HepG2 (cell line): Measurements from ENCODE around the gene GOT1. TPM values are rescaled to one million over a fixed set of nuclear protein-coding genes. Genes with fewer than 3 reads are reported as not detected.

ENCODE experiments used
- ARHGAP35 ChIP-seq: sonication (generic); formaldehyde crosslinking; IDR thresholded peaks from 2 replicates; pipeline ENCODE4 v1.9.0; 2022; ENCODE audit warnings: mild to moderate bottlenecking, inconsistent platforms, moderate library complexity, missing genetic modification reagents, borderline replicate concordance
- HES4 ChIP-seq: sonication (generic); formaldehyde crosslinking; IDR thresholded peaks from 2 replicates; pipeline ENCODE4 v1.9.0; 2021; ENCODE audit warnings: mild to moderate bottlenecking, missing genetic modification reagents, borderline replicate concordance
- HOXA5 ChIP-seq: sonication (generic); formaldehyde crosslinking; IDR thresholded peaks from 2 replicates; pipeline ENCODE4 v1.4.0; 2020; ENCODE audit warnings: missing genetic modification reagents
- IRF2 ChIP-seq: IDR thresholded peaks from 2 replicates; pipeline ENCODE4 v1.6.1; 2018; ENCODE audit warnings: missing genetic modification reagents, missing compliant biosample characterization
- ISX ChIP-seq: sonication (generic); formaldehyde crosslinking; conservative IDR thresholded peaks from 2 replicates; pipeline ENCODE4 v1.5.0; 2020; ENCODE audit warnings: missing genetic modification reagents
- NCOA5 ChIP-seq: sonication (generic); formaldehyde crosslinking; IDR thresholded peaks from 2 replicates; pipeline ENCODE4 v1.4.0; 2020; ENCODE audit warnings: missing genetic modification reagents
- NFKB2 ChIP-seq: sonication (generic); formaldehyde crosslinking; IDR thresholded peaks from 2 replicates; pipeline ENCODE4 v1.4.0; 2020; ENCODE audit warnings: missing genetic modification reagents, borderline replicate concordance
- PTBP1 ChIP-seq: fragments of 200-400 bp; formaldehyde crosslinking; IDR thresholded peaks from 2 replicates; pipeline ENCODE4 v1.6.1; 2018; ENCODE audit warnings: low read length, low read depth; ENCODE audit not compliant: poor library complexity, severe bottlenecking
- ZBTB7B ChIP-seq: sonication (generic); formaldehyde crosslinking; IDR thresholded peaks from 2 replicates; pipeline ENCODE4 v1.4.0; 2020; ENCODE audit warnings: missing genetic modification reagents
- ZNF235 ChIP-seq: sonication (generic); formaldehyde crosslinking; IDR thresholded peaks from 2 replicates; pipeline ENCODE4 v1.8.1; 2023; ENCODE audit warnings: mild to moderate bottlenecking, missing genetic modification reagents, borderline replicate concordance
- ZNF263 ChIP-seq: sonication (generic); formaldehyde crosslinking; IDR thresholded peaks from 2 replicates; pipeline ENCODE4 v1.4.0; 2020; ENCODE audit warnings: missing genetic modification reagents
- ZNF768 ChIP-seq: sonication (generic); formaldehyde crosslinking; IDR thresholded peaks from 2 replicates; pipeline ENCODE4 v1.4.0; 2020; ENCODE audit warnings: missing genetic modification reagents
- polyA plus RNA-seq, 8 experiments: library from polyadenylated mRNA; depleted of rRNA in 3 of 8; stranded (reverse) in 7 of 8; unstranded in 1 of 8; fragments of >200 nt; fragmentation: Illumina TruSeq in 4 of 8; extraction: Trizol in 4 of 8; gene quantifications; 2 replicates each; pipeline versions ENCODE4 v1.2.1 to v1.2.3, GENCODE V29; 2011 to 2016; ENCODE audit warnings: low read depth in 4 of 8, missing spikeins in 1 of 8, mixed read lengths in 1 of 8; ENCODE audit not compliant: insufficient read depth in 1 of 8
- total RNA-seq, 5 experiments: library from RNA; depleted of rRNA; stranded (reverse); fragments of >200 nt; fragmentation: Illumina TruSeq; extraction: Trizol; gene quantifications; 2 replicates each; pipeline ENCODE4 v1.2.3, GENCODE V29; 2016; ENCODE audit warnings: low read depth in 1 of 5
- TF ChIP-seq, protein P1 (sequence below): sonication (generic); formaldehyde crosslinking; IDR thresholded peaks from 2 replicates; pipeline ENCODE4 v1.4.0; 2020; ENCODE audit warnings: low read depth, mild to moderate bottlenecking, missing genetic modification reagents
- TF ChIP-seq, protein P2 (sequence below): sonication (generic); formaldehyde crosslinking; IDR thresholded peaks from 2 replicates; pipeline ENCODE4 v1.4.0; 2020; ENCODE audit warnings: missing genetic modification reagents
- TF ChIP-seq, protein P3 (sequence below): sonication (generic); formaldehyde crosslinking; IDR thresholded peaks from 2 replicates; pipeline ENCODE4 v1.8.0; 2022; ENCODE audit warnings: mild to moderate bottlenecking, missing genetic modification reagents; ENCODE audit not compliant: insufficient replicate concordance
- TF ChIP-seq, protein P4 (sequence below): sonication (generic); formaldehyde crosslinking; IDR thresholded peaks from 2 replicates; pipeline ENCODE4 v1.4.0; 2020; ENCODE audit warnings: mild to moderate bottlenecking, missing genetic modification reagents
- TF ChIP-seq, protein P5 (sequence below): IDR thresholded peaks from 2 replicates; pipeline ENCODE4 v1.6.1; 2012; ENCODE audit warnings: inconsistent platforms

Gene GOT1
- total and polyA plus RNA-seq, 2 of the 13 experiments (the other 11 are each of a cell fraction or from before 2014, with no cell fraction given) = 81.2 to 102 TPM

DNA sequence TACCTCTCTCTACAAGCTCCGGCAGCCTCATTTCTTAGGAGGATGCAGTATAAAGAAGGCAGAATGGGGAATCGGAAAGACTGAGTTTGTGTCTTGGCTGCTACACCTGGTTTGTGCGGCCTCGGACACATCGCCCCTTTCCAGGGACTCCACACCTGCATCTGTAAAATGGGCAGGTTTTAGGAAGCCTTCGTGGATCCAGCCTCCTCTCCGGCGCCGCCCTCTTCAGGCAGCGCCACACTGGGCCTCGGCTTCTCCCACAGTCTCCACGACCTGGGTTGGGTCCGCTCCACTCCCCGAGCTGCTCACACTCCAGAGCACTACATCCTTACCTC, 341 bp downstream of the GOT1 start (continued):
- TF ChIP-seq PTBP1 (peak; percentile 69), ISX (CRISPR knock-in tag) (0 out of 2 replicates have a peak, but pooled peaks have one; percentile 48), HOXA5 (0 out of 2 replicates have a peak, but pooled peaks have one; percentile 67), HES4 (CRISPR knock-in tag) (peak; percentile 57; the same call in 1 of the 2 replicates), NCOA5 (CRISPR knock-in tag) (no peak), NFKB2 (CRISPR knock-in tag) (0 out of 2 replicates have a peak, but pooled peaks have one; percentile 25), IRF2 (CRISPR knock-in tag) (0 out of 2 replicates have a peak, but pooled peaks have one; percentile 3), ARHGAP35 (CRISPR knock-in tag) (no peak), ZNF235 (0 out of 2 replicates have a peak, but pooled peaks have one; percentile 46), ZNF768 (CRISPR knock-in tag) (peak; percentile 46; the same call in 1 of the 2 replicates), ZNF263 (CRISPR knock-in tag) (0 out of 2 replicates have a peak, but pooled peaks have one; percentile 34), ZBTB7B (CRISPR knock-in tag) (peak; percentile 53; the same call in 1 of the 2 replicates)
- TF ChIP-seq, protein P1, sequence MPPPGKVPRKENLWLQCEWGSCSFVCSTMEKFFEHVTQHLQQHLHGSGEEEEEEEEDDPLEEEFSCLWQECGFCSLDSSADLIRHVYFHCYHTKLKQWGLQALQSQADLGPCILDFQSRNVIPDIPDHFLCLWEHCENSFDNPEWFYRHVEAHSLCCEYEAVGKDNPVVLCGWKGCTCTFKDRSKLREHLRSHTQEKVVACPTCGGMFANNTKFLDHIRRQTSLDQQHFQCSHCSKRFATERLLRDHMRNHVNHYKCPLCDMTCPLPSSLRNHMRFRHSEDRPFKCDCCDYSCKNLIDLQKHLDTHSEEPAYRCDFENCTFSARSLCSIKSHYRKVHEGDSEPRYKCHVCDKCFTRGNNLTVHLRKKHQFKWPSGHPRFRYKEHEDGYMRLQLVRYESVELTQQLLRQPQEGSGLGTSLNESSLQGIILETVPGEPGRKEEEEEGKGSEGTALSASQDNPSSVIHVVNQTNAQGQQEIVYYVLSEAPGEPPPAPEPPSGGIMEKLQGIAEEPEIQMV (CRISPR knock-in tag) = no peak; the same call in none of the 2 replicates
- TF ChIP-seq, protein P2, sequence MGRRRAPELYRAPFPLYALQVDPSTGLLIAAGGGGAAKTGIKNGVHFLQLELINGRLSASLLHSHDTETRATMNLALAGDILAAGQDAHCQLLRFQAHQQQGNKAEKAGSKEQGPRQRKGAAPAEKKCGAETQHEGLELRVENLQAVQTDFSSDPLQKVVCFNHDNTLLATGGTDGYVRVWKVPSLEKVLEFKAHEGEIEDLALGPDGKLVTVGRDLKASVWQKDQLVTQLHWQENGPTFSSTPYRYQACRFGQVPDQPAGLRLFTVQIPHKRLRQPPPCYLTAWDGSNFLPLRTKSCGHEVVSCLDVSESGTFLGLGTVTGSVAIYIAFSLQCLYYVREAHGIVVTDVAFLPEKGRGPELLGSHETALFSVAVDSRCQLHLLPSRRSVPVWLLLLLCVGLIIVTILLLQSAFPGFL = peak; percentile 51; the same call in 1 of the 2 replicates
- TF ChIP-seq, protein P3, sequence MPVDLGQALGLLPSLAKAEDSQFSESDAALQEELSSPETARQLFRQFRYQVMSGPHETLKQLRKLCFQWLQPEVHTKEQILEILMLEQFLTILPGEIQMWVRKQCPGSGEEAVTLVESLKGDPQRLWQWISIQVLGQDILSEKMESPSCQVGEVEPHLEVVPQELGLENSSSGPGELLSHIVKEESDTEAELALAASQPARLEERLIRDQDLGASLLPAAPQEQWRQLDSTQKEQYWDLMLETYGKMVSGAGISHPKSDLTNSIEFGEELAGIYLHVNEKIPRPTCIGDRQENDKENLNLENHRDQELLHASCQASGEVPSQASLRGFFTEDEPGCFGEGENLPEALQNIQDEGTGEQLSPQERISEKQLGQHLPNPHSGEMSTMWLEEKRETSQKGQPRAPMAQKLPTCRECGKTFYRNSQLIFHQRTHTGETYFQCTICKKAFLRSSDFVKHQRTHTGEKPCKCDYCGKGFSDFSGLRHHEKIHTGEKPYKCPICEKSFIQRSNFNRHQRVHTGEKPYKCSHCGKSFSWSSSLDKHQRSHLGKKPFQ (CRISPR knock-in tag) = no peak
- TF ChIP-seq, protein P4, sequence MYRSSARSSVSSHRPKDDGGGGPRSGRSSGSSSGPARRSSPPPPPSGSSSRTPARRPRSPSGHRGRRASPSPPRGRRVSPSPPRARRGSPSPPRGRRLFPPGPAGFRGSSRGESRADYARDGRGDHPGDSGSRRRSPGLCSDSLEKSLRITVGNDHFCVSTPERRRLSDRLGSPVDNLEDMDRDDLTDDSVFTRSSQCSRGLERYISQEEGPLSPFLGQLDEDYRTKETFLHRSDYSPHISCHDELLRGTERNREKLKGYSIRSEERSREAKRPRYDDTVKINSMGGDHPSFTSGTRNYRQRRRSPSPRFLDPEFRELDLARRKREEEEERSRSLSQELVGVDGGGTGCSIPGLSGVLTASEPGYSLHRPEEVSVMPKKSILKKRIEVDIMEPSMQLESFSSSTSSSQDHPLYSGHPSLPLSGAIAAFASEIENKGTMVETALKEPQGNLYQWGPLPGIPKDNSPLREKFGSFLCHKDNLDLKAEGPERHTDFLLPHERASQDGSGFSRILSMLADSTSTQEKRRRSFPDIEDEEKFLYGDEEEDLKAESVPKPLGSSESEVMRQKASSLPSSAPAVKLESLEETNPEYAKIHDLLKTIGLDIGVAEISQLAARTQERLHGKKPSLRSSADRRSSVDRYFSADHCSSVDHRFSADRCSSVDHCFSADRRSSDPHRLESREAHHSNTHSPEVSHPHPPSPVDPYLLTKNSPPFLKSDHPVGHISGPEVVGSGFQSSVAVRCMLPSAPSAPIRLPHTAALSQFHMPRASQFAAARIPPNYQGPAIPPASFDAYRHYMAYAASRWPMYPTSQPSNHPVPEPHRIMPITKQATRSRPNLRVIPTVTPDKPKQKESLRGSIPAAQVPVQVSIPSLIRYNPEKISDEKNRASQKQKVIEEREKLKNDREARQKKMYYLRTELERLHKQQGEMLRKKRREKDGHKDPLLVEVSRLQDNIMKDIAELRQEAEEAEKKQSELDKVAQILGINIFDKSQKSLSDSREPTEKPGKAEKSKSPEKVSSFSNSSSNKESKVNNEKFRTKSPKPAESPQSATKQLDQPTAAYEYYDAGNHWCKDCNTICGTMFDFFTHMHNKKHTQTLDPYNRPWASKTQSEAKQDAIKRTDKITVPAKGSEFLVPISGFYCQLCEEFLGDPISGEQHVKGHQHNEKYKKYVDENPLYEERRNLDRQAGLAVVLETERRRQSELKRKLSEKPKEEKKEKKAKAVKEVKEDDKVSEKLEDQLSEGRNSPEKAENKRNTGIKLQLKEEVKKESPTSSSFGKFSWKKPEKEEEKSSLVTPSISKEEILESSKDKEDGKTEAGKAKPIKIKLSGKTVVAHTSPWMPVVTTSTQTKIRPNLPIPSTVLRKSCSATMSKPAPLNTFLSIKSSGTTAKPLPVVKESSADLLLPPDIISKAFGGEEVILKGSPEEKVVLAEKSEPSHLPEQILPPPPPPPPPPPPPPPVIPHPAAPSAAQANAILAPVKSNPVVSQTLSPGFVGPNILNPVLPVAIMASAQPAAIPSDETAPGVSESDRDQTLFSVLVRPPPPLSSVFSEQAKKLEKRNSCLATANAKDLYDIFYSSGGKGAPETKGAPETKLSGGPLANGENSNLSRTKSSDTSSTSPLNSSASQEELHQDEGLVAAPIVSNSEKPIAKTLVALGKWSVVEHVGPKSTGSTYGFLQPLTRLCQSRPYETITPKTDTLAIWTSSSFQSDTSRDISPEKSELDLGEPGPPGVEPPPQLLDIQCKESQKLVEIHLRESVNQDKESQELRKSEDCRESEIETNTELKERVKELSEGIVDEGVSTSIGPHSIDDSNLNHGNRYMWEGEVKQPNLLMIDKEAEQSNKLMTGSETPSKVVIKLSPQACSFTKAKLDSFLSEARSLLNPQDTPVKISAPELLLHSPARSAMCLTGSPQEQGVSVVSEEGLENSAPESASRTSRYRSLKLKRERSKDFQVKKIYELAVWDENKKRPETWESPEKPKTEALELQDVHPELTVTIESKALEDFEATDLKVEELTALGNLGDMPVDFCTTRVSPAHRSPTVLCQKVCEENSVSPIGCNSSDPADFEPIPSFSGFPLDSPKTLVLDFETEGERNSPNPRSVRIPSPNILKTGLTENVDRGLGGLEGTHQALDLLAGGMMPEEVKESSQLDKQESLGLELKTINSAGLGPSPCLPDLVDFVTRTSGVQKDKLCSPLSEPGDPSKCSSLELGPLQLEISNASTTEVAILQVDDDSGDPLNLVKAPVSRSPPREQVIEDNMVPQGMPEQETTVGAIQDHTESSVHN (CRISPR knock-in tag) = 0 out of 2 replicates have a peak, but pooled peaks have one; percentile 68
- TF ChIP-seq, protein P5, sequence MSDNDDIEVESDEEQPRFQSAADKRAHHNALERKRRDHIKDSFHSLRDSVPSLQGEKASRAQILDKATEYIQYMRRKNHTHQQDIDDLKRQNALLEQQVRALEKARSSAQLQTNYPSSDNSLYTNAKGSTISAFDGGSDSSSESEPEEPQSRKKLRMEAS = peak; percentile 13; the same call in 1 of the 2 replicates
